Endothelial cell of umbilical vein (primary cell): ENCODE measurements around the gene ZNF804A.

Experiments used
- CTCF ChIP-seq, 2 donors: IDR thresholded peaks; 1 replicate in 1 of 2; 2 replicates in 1 of 2; pipeline ENCODE4 v1.5.1; 2011; ENCODE audit warnings: low read length in 2 of 2, mild to moderate bottlenecking in 2 of 2, moderate library complexity in 2 of 2, control low read depth in 1 of 2, inconsistent platforms in 1 of 2, low read depth in 1 of 2; ENCODE audit not compliant: insufficient read depth in 1 of 2; ENCODE audit errors: extremely low read depth in 1 of 2
- EZH2 ChIP-seq: IDR thresholded peaks from 2 replicates; pipeline ENCODE4 v1.6.1; 2012; ENCODE audit warnings: borderline replicate concordance, low read depth, mild to moderate bottlenecking, moderate library complexity, low read length, inconsistent platforms; ENCODE audit not compliant: severe bottlenecking
- FOS ChIP-seq: IDR thresholded peaks from 2 replicates; pipeline ENCODE4 v1.6.1; 2011; ENCODE audit warnings: mild to moderate bottlenecking, low read length, moderate library complexity, borderline replicate concordance; ENCODE audit not compliant: insufficient read depth
- GATA2 ChIP-seq: IDR thresholded peaks from 2 replicates; pipeline ENCODE4 v1.7.0; 2011; ENCODE audit warnings: low read depth, mild to moderate bottlenecking, moderate library complexity, mixed read lengths, low read length; ENCODE audit not compliant: insufficient read length, insufficient read depth
- JUN ChIP-seq: IDR thresholded peaks from 2 replicates; pipeline ENCODE4 v1.6.1; 2011; ENCODE audit warnings: borderline replicate concordance, low read depth; ENCODE audit not compliant: insufficient read length, insufficient read depth
- MAX ChIP-seq: IDR thresholded peaks from 2 replicates; pipeline ENCODE4 v1.6.1; 2011; ENCODE audit not compliant: insufficient read depth, insufficient read length
- MYC ChIP-seq: IDR thresholded peaks from one replicate; pipeline ENCODE4 v1.6.1; 2011; ENCODE audit warnings: mild to moderate bottlenecking, low read depth, low read length
- POLR2A ChIP-seq: IDR thresholded peaks from 2 replicates; pipeline ENCODE4 v1.6.1; 2012; ENCODE audit warnings: low read depth, mild to moderate bottlenecking, control low read depth, low read length
- POLR2AphosphoS5 ChIP-seq: IDR thresholded peaks from 2 replicates; pipeline ENCODE4 v1.6.1; 2012; ENCODE audit warnings: low read depth, mild to moderate bottlenecking, control low read depth, low read length, moderate library complexity; ENCODE audit not compliant: insufficient read depth

DNA sequence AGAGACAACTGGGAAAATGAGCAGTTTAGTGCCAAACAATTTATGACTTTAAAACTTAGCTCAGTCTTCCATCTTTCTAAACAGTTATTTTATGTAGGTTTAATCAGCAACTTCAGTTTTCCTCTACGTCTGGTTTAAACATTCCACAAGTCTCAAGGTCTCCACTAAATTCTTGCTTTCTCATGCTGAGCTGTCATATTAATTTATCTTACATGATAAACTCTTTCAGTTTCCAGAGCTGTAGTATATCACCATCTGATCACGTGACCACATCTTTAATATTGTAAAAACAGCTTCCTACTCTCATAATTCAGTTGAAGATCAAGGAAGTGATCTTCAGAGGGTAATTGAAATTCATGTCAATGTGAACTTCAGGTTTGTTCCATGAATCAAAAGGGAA lies 158.6 kb downstream of the ZNF804A start:
- TF ChIP-seq CTCF (IDR thresholded peaks at IDR 0.05; ENCODE audit: extremely low read depth in 1 of 2, insufficient read depth in 1 of 2, low read depth in 1 of 2, low read length in 2 of 2), result no peak
- TF ChIP-seq POLR2A, result no peak
- no peak for TF ChIP-seq EZH2
- TF ChIP-seq POLR2AphosphoS5, result no peak
- no peak for TF ChIP-seq MAX
- no peak for TF ChIP-seq MYC
- no peak for TF ChIP-seq JUN
- TF ChIP-seq GATA2, result no peak
- no peak for TF ChIP-seq FOS
